Hematopoietic multipotent progenitor cell treated with erythropoietin and hydrocortisone succinate and interleukin-3 and kit ligand, for 17 days (in vitro differentiated cells): ENCODE results near the gene STAMBPL1.
"Not testable (repeated sequence)": the region's sequence is repeated elsewhere in the genome, so short reads cannot be mapped to it uniquely, and the experiment has no call there.

Experiments
- DNase-seq: peaks from one replicate; pipeline ENCODE4 v3.0.0-alpha.2; 2015; ENCODE audit warnings: low spot score

The STAMBPL1 gene

GRCh38 chr10:88857831-88858230, 22.2 kb upstream of the STAMBPL1 start:
- no peak for DNase-seq

GRCh38 chr10:88858491-88858890, 21.6 kb upstream of the STAMBPL1 start:
- no peak for DNase-seq

GRCh38 chr10:88861036-88861435, 19.0 kb upstream of the STAMBPL1 start:
- no peak for DNase-seq

GRCh38 chr10:88865281-88865876, 14.7 kb upstream of the STAMBPL1 start:
- no peak for DNase-seq

- DNase-seq = no peak
These were observed 13.6 kb upstream of the STAMBPL1 start for GRCh38 chr10:88866454-88866853.

GRCh38 chr10:88870089-88870488, 10.0 kb upstream of the STAMBPL1 start:
- no peak for DNase-seq

GRCh38 chr10:88873757-88874156, 6.3 kb upstream of the STAMBPL1 start:
- no peak for DNase-seq

- DNase-seq = no peak
These were observed 5.8 kb upstream of the STAMBPL1 start for GRCh38 chr10:88874281-88874680.

- no peak for DNase-seq
These were observed 5.0 kb upstream of the STAMBPL1 start for GRCh38 chr10:88875081-88875480.

GRCh38 chr10:88877298-88877697, 2.7 kb upstream of the STAMBPL1 start:
- DNase-seq = no peak

GRCh38 chr10:88880282-88881076, 434 bp downstream of the STAMBPL1 start:
- no peak for DNase-seq

- no peak for DNase-seq
These were observed 1.3 kb downstream of the STAMBPL1 start for GRCh38 chr10:88881320-88881719.

- DNase-seq = no peak
These were observed 2.0 kb downstream of the STAMBPL1 start for GRCh38 chr10:88881922-88882645.

GRCh38 chr10:88882646-88883447, 2.8 kb downstream of the STAMBPL1 start:
- not testable (repeated sequence) for DNase-seq

- no peak for DNase-seq
These were observed 3.4 kb downstream of the STAMBPL1 start for GRCh38 chr10:88883448-88883809.

- no peak for DNase-seq
These were observed 6.5 kb downstream of the STAMBPL1 start for GRCh38 chr10:88886557-88886956.

GRCh38 chr10:88888810-88889445, 8.9 kb downstream of the STAMBPL1 start:
- no peak for DNase-seq

GRCh38 chr10:88889559-88890337, 9.7 kb downstream of the STAMBPL1 start:
- no peak for DNase-seq

- DNase-seq = no peak
These were observed 10.8 kb downstream of the STAMBPL1 start for GRCh38 chr10:88890681-88891381.

GRCh38 chr10:88892222-88892967, 12.3 kb downstream of the STAMBPL1 start:
- no peak for DNase-seq
